Transverse colon (tissue), 4 donors: ENCODE measurements around the gene WDR27. TPM values are rescaled to one million over a fixed set of nuclear protein-coding genes. Genes with fewer than 3 reads are reported as not detected.
A peak's percentile ranks its signal among the peaks of the same experiment; 100 is the strongest.

Experiments used
- DNase-seq: peaks from one replicate; pipeline ENCODE4 v3.0.0-alpha.2; 2019
- H3K27ac ChIP-seq, 4 donors: fragments of 200-600 bp; sonication (generic); 2 replicates each; pipeline ENCODE4 v1.5.1; 2016 to 2018; ENCODE audit warnings: inconsistent platforms in 4 of 4
- H3K27me3 ChIP-seq: fragments of 200-600 bp; sonication (generic); 2 replicates; pipeline ENCODE4 v1.5.1; 2017; ENCODE audit warnings: inconsistent platforms
- H3K36me3 ChIP-seq, 4 donors: fragments of 200-600 bp; sonication (generic); 2 replicates each; pipeline ENCODE4 v1.5.1; 2017 to 2019; ENCODE audit warnings: inconsistent platforms in 4 of 4
- H3K4me1 ChIP-seq, 4 donors: fragments of 200-600 bp; sonication (generic); 2 replicates each; pipeline ENCODE4 v1.5.1; 2017 to 2020; ENCODE audit warnings: inconsistent platforms in 4 of 4
- H3K4me3 ChIP-seq, 4 donors: fragments of 200-600 bp; sonication (generic); 1 replicate in 1 of 4; 2 replicates in 3 of 4; pipeline versions ENCODE4 v1.5.1 to v1.6.1; 2017 to 2019; ENCODE audit warnings: inconsistent platforms in 4 of 4
- H3K9me3 ChIP-seq, 2 donors: fragments of 200-600 bp; sonication (generic); 2 replicates each; pipeline ENCODE4 v1.5.1; 2017 to 2019; ENCODE audit warnings: inconsistent platforms in 2 of 2
- CTCF ChIP-seq, 5 experiments: fragments of 200-600 bp in 3 of 5; fragments of 450-650 bp in 2 of 5; sonication (generic) in 3 of 5; IDR thresholded peaks; 1 replicate in 2 of 5; 2 replicates in 3 of 5; pipeline ENCODE4 v1.5.1; 2016 to 2017; ENCODE audit warnings: antibody characterized with exemption in 5 of 5, inconsistent platforms in 3 of 5, mild to moderate bottlenecking in 2 of 5, moderate library complexity in 1 of 5
- EP300 ChIP-seq: sonication (generic); formaldehyde crosslinking; IDR thresholded peaks from one replicate; pipeline ENCODE4 v1.6.1; 2017; ENCODE audit warnings: antibody characterized with exemption, low read depth
- POLR2A ChIP-seq: fragments of 450-650 bp; IDR thresholded peaks from one replicate; pipeline ENCODE4 v1.6.1; 2016; ENCODE audit warnings: antibody characterized with exemption, mild to moderate bottlenecking, moderate library complexity
- POLR2AphosphoS5 ChIP-seq, 3 donors: sonication (generic); formaldehyde crosslinking; IDR thresholded peaks; one replicate each; pipeline ENCODE4 v1.6.1; 2016; ENCODE audit warnings: antibody characterized with exemption in 3 of 3
- whole genome bisulfite sequencing, 2 donors: methylation state at CpG; one replicate each; pipeline ENCODE4 v1.1.5; 2018; ENCODE audit warnings: low coverage in 1 of 2; 5-methylcytosine and 5-hydroxymethylcytosine counted together
- in situ Hi-C, 4 donors: fragments of 200-750 bp; cut with MboI; loops; one replicate each; pipeline versions ENCODE4 v1.15.0 to v1.15.1; 2017; ENCODE audit warnings: low sequenced_read_pairs in 3 of 4, low pct_ligation_motif_present in 1 of 4, low pct_unique_long_range_greater_than_20kb in 1 of 4
- intact Hi-C: fragments of 100-400 bp; cut with DNase I; formaldehyde crosslinking; loops from one replicate; pipeline ENCODE4 v1.15.1; 2023; ENCODE audit warnings: low total_unique reads
- total RNA-seq, 4 donors: library from RNA; depleted of rRNA; stranded (reverse); fragments of >200 nt; gene quantifications; one replicate each; pipeline ENCODE4 v1.1.0, GENCODE V29; 2016

The WDR27 gene
- total RNA-seq, 4 donors from 2014 or later, result 44.9 to 75.0 (median 57.0) TPM

GRCh38 chr6:169536446-169537170, 165.2 kb downstream of the WDR27 start:
- H3K27ac ChIP-seq, result no peak overlapping the region
- in situ Hi-C loops (no loop called here), intact Hi-C loops (no loop called here)
- no peak overlapping the region for H3K4me3 ChIP-seq
- DNase-seq, result no peak
- no peaks in the 10 kb centered on the region for H3K36me3 ChIP-seq
- no peaks in the 10 kb centered on the region for H3K27me3 ChIP-seq
- peaks cover 8 to 15% of the 10 kb centered on the region in 2 donors for H3K9me3 ChIP-seq
- peaks cover 0 to 2% (median 0%) of the 10 kb centered on the region in 4 donors for H3K4me1 ChIP-seq
- no peak for TF ChIP-seq POLR2AphosphoS5 (IDR thresholded peaks at IDR 0.05)
- 83 to 94% methylated on average over 2 to 5 of the region's 5 CpGs for WGBS, 2 donors

GRCh38 chr6:169534039-169534421, 167.8 kb downstream of the WDR27 start:
- Histone ChIP-seq H3K4me3 (no peak overlapping the region), H3K36me3 (no peaks in the 10 kb centered on the region), H3K27me3 (no peaks in the 10 kb centered on the region), H3K27ac (no peak overlapping the region), H3K9me3 (peaks cover 8 to 15% of the 10 kb centered on the region in 2 donors), H3K4me1 (peaks cover 8 to 22% (median 14%) of the 10 kb centered on the region in 4 donors)
- intact Hi-C loops, result no loop called here
- in situ Hi-C loops, result no loop called here
- 89 to 96% methylated on average over 3 of the region's 3 CpGs for WGBS, 2 donors
- TF ChIP-seq POLR2A (no peak), CTCF (IDR thresholded peaks at IDR 0.05) (no peak), EP300 (no peak), POLR2AphosphoS5 (IDR thresholded peaks at IDR 0.05) (no peak)
- no peak for DNase-seq

GRCh38 chr6:169533301-169534038, 168.4 kb downstream of the WDR27 start:
- TF ChIP-seq POLR2A, result no peak
- TF ChIP-seq EP300, result no peak
- H3K4me1 ChIP-seq, result peaks cover 8 to 26% (median 14%) of the 10 kb centered on the region in 4 donors
- in situ Hi-C loops, result no loop called here
- 93 to 96% methylated on average over 4 to 6 of the region's 6 CpGs for WGBS, 2 donors
- H3K4me3 ChIP-seq, result no peak overlapping the region
- no peaks in the 10 kb centered on the region for H3K27me3 ChIP-seq
- H3K27ac ChIP-seq, result no peak overlapping the region
- peaks cover 8 to 15% of the 10 kb centered on the region in 2 donors for H3K9me3 ChIP-seq
- no peak for DNase-seq
- no peaks in the 10 kb centered on the region for H3K36me3 ChIP-seq
- intact Hi-C loops, result no loop called here

GRCh38 chr6:169530752-169531123, 171.1 kb downstream of the WDR27 start:
- intact Hi-C loops, result no loop called here
- 65 to 67% methylated on average over 1 of the region's 1 CpG for WGBS, 2 donors
- peaks cover 8 to 9% of the 10 kb centered on the region in 2 donors for H3K9me3 ChIP-seq
- peak overlapping the region; percentile 8 to 75 (median 66) for H3K27ac ChIP-seq
- no peaks in the 10 kb centered on the region for H3K27me3 ChIP-seq
- no peaks in the 10 kb centered on the region for H3K36me3 ChIP-seq
- peaks cover 8 to 26% (median 14%) of the 10 kb centered on the region in 4 donors for H3K4me1 ChIP-seq
- H3K4me3 ChIP-seq, result no peak overlapping the region
- TF ChIP-seq CTCF (IDR thresholded peaks at IDR 0.05) (no peak), POLR2A (no peak), POLR2AphosphoS5 (IDR thresholded peaks at IDR 0.05) (no peak), EP300 (no peak)
- in situ Hi-C loops, result no loop called here
- DNase-seq, result no peak
